SU-DHL-6 (cell line): ENCODE results near the gene STK32B.

Experiments used
- CTCF ChIP-seq: fragments of 200-600 bp; sonication (generic); IDR thresholded peaks from one replicate; pipeline ENCODE4 v1.5.1; 2017; ENCODE audit warnings: antibody characterized with exemption, mild to moderate bottlenecking, low read length, moderate library complexity; ENCODE audit not compliant: insufficient read depth, poor library complexity, severe bottlenecking
- EZH2phosphoT487 ChIP-seq: fragments of 200-600 bp; sonication (generic), shearing (Covaris generic); conservative IDR thresholded peaks from 2 replicates; pipeline ENCODE4 v1.6.1; 2018; ENCODE audit warnings: mild to moderate bottlenecking, antibody characterized with exemption, low read length, moderate library complexity, mixed read lengths

DNA sequence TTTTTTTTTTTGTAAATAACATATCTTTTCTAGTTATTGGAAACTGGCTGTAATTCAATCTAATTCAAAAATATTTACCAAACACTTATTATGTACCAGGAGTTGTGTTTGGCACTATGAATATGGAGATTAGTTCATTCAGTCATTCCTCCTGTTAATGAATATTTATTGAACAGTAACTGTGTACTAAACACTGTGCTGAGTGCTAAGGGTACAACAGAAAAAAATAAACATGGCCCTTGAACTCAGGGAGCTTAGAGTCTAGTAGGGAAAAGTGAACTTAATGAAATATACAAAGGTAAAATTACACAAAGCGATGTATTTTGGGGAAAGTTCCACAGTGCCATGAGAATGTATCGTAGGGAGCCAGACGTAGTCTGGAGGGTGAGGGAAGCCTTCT lies 87.1 kb downstream of the STK32B start:
- TF ChIP-seq CTCF: no peak
- TF ChIP-seq EZH2phosphoT487: no peak
